CD4-positive, alpha-beta T cell (primary cell): ENCODE results near the gene PFKFB3. TPM values are rescaled to one million over a fixed set of nuclear protein-coding genes. Genes with fewer than 3 reads are reported as not detected.

Experiments
- ATAC-seq: fragments of 200-7000 bp; cut with Tn5 transposase; one replicate; pipeline ENCODE4 v1.10.0; 2022; ENCODE audit warnings: mild to moderate bottlenecking; ENCODE audit not compliant: poor library complexity
- CTCF ChIA-PET: fragments of 350-600 bp; sonication (Branson Sonifier 250); formaldehyde crosslinking; loops from one replicate; lab custom pipeline; 2021; ENCODE audit warnings: antibody characterized with exemption, inconsistent platforms; lab: Charles Lee
- POLR2A ChIA-PET: fragments of 350-600 bp; sonication (Branson Sonifier 250); formaldehyde crosslinking; loops from one replicate; lab custom pipeline; 2021; ENCODE audit warnings: antibody characterized with exemption, inconsistent platforms; lab: Charles Lee
- DNase-seq, 14 experiments: peaks; one replicate each; pipeline ENCODE4 v3.0.0-alpha.2; 2013 to 2020; ENCODE audit warnings: mixed read lengths in 2 of 14
- H3K27ac ChIP-seq, 2 donors: one replicate each; pipeline versions ENCODE4 v1.5.1 to v1.7.0; 2013; ENCODE audit warnings: low read length in 2 of 2, low read depth in 1 of 2, mild to moderate bottlenecking in 1 of 2
- H3K27me3 ChIP-seq, 2 experiments: 1 replicate in 1 of 2; 2 replicates in 1 of 2; pipeline versions ENCODE4 v1.6.1 to v1.7.0; 2013; ENCODE audit warnings: low read length in 2 of 2, control low read depth in 1 of 2, mild to moderate bottlenecking in 1 of 2, moderate library complexity in 1 of 2; ENCODE audit not compliant: insufficient read depth in 2 of 2, control insufficient read depth in 1 of 2
- H3K36me3 ChIP-seq: one replicate; pipeline ENCODE4 v1.6.1; 2013; ENCODE audit warnings: low read length, control low read depth; ENCODE audit not compliant: insufficient read depth
- H3K4me1 ChIP-seq: one replicate; pipeline ENCODE4 v1.6.1; 2013; ENCODE audit warnings: low read length, control low read depth; ENCODE audit not compliant: insufficient read depth
- H3K4me3 ChIP-seq: one replicate; pipeline ENCODE4 v1.5.1; 2013; ENCODE audit warnings: mild to moderate bottlenecking, low read length, moderate library complexity
- H3K9me3 ChIP-seq, 2 experiments: 1 replicate in 1 of 2; 2 replicates in 1 of 2; pipeline versions ENCODE4 v1.6.1 to v1.7.0; 2013; ENCODE audit warnings: low read length in 2 of 2, mild to moderate bottlenecking in 2 of 2, control low read depth in 1 of 2, moderate library complexity in 1 of 2; ENCODE audit not compliant: control insufficient read depth in 1 of 2, insufficient read depth in 1 of 2
- H3K27ac Mint-ChIP-seq: one replicate; pipeline ENCODE4 v1.8.0; 2020; ENCODE audit warnings: mixed read lengths
- H3K27me3 Mint-ChIP-seq: one replicate; pipeline ENCODE4 v1.8.0; 2021; ENCODE audit warnings: mixed read lengths
- H3K36me3 Mint-ChIP-seq: one replicate; pipeline ENCODE4 v1.8.0; 2021; ENCODE audit warnings: low read depth, mixed read lengths
- H3K4me1 Mint-ChIP-seq: one replicate; pipeline ENCODE4 v1.8.0; 2021; ENCODE audit warnings: low read depth, mixed read lengths
- H3K4me3 Mint-ChIP-seq: one replicate; pipeline ENCODE4 v1.8.0; 2020; ENCODE audit warnings: mild to moderate bottlenecking, mixed read lengths
- H3K9me3 Mint-ChIP-seq: one replicate; pipeline ENCODE4 v1.8.0; 2020; ENCODE audit warnings: mixed read lengths
- intact Hi-C, 2 experiments: fragments of 100-400 bp; cut with DNase I in 1 of 2; cut with micrococcal nuclease in 1 of 2; formaldehyde crosslinking; loops; one replicate each; pipeline versions ENCODE4 v1.15.1 to v1.9.0; 2023 to 2025; cut with DNase I, micrococcal nuclease
- total RNA-seq, 174 experiments: library from RNA in 2 of 174; stranded (reverse) in 2 of 174; gene quantifications; one replicate each; pipeline ENCODE4 v1.2.3 and lab custom pipeline; 2021 to 2026
- TF ChIP-seq, protein P1 (sequence below): fragments of 200-600 bp; IDR thresholded peaks from one replicate; pipeline ENCODE4 v1.8.0; 2022; ENCODE audit warnings: antibody characterized with exemption, mild to moderate bottlenecking

The PFKFB3 gene
- total RNA-seq, 2 experiments from 2014 or later: 142 to 145 TPM

DNA sequence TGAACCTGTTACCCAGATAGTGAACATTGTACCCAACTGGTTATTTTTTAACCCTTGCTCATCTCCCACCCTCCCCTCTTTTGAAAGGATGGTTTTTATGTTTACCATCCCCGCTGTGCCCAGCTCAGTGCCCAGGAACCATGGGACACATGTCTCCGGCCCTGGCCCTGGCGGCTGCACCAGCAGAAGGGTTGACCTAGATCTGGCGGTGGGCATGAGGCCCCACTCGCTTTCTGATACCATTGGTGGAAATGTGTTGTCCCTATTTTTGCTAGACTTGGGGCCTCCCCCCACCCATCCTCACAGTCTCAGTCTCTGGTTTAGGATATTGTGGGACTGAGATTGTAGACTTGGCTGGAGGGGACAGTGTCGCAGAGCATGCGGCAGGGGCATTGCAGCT, 11.9 kb downstream of the PFKFB3 start:
- no peaks in the 10 kb centered on the region for H3K4me1 Mint-ChIP-seq
- Histone ChIP-seq H3K4me3 (no peak overlapping the region), H3K4me1 (peaks cover 10% of the 10 kb centered on the region), H3K9me3 (no peaks in the 10 kb centered on the region), H3K27ac (no peak overlapping the region), H3K36me3 (peaks cover 69% of the 10 kb centered on the region), H3K27me3 (no peaks in the 10 kb centered on the region)
- intact Hi-C loops: no loop called here
- no peak overlapping the region for H3K27ac Mint-ChIP-seq
- peaks cover 60% of the 10 kb centered on the region for H3K36me3 Mint-ChIP-seq
- no peaks in the 10 kb centered on the region for H3K27me3 Mint-ChIP-seq
- ChIA-PET CTCF (interaction anchor here (1.5 kb wide), 1 partner anchor 12 kb away, joined by 3 read pairs; no protein-coding TSS in a partner anchor), POLR2A (interaction anchor here (0.9 kb wide), 1 partner anchor 70 kb away, joined by 3 read pairs; no protein-coding TSS in a partner anchor)
- ATAC-seq (no peak), DNase-seq (no peak)
- H3K9me3 Mint-ChIP-seq: no peaks in the 10 kb centered on the region
- H3K4me3 Mint-ChIP-seq: no peak overlapping the region
- TF ChIP-seq, protein P1, sequence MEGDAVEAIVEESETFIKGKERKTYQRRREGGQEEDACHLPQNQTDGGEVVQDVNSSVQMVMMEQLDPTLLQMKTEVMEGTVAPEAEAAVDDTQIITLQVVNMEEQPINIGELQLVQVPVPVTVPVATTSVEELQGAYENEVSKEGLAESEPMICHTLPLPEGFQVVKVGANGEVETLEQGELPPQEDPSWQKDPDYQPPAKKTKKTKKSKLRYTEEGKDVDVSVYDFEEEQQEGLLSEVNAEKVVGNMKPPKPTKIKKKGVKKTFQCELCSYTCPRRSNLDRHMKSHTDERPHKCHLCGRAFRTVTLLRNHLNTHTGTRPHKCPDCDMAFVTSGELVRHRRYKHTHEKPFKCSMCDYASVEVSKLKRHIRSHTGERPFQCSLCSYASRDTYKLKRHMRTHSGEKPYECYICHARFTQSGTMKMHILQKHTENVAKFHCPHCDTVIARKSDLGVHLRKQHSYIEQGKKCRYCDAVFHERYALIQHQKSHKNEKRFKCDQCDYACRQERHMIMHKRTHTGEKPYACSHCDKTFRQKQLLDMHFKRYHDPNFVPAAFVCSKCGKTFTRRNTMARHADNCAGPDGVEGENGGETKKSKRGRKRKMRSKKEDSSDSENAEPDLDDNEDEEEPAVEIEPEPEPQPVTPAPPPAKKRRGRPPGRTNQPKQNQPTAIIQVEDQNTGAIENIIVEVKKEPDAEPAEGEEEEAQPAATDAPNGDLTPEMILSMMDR: no peak

DNA sequence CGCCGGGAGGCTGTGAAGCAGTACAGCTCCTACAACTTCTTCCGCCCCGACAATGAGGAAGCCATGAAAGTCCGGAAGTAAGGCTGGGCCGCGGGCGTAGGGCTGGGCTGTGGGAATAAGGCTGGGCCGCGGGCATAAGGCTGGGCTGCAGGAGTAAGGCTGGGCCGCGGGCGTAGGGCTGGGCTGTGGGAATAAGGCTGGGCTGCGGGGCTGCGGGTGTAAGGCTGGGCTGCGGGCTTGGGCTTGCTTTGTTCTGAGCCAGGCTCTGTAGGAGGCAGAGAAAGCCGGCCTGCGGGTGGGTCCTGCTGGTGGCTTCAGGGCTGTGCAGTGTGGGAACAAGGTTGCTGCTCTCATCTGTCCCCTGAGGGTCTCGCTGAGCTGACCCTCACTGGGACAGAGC, 12.5 kb downstream of the PFKFB3 start:
- Mint-ChIP-seq H3K27me3 (no peaks in the 10 kb centered on the region), H3K36me3 (peaks cover 67% of the 10 kb centered on the region), H3K4me3 (no peak overlapping the region), H3K4me1 (no peaks in the 10 kb centered on the region), H3K9me3 (no peaks in the 10 kb centered on the region), H3K27ac (no peak overlapping the region)
- peaks cover 74% of the 10 kb centered on the region for H3K36me3 ChIP-seq
- TF ChIP-seq, protein P1: no peak
- DNase-seq (no peak), ATAC-seq (no peak)
- no peaks in the 10 kb centered on the region for H3K27me3 ChIP-seq
- no peak overlapping the region for H3K27ac ChIP-seq
- no peak overlapping the region for H3K4me3 ChIP-seq
- POLR2A ChIA-PET: interaction anchor here (0.9 kb wide), 1 partner anchor 71 kb away, joined by 3 read pairs; no protein-coding TSS in a partner anchor
- peaks cover 10% of the 10 kb centered on the region for H3K4me1 ChIP-seq
- intact Hi-C loops: no loop called here
- H3K9me3 ChIP-seq: no peaks in the 10 kb centered on the region
- CTCF ChIA-PET: interaction anchor here (1.5 kb wide), 1 partner anchor 13 kb away, joined by 3 read pairs; no protein-coding TSS in a partner anchor

- Mint-ChIP-seq H3K9me3 (no peaks in the 10 kb centered on the region), H3K27me3 (no peaks in the 10 kb centered on the region), H3K36me3 (peaks cover 73% of the 10 kb centered on the region), H3K4me1 (no peaks in the 10 kb centered on the region), H3K27ac (peak overlapping the region; percentile 53), H3K4me3 (no peak overlapping the region)
- Histone ChIP-seq H3K9me3 (no peaks in the 10 kb centered on the region), H3K36me3 (peaks cover 81% of the 10 kb centered on the region), H3K27ac (no peak overlapping the region), H3K27me3 (no peaks in the 10 kb centered on the region), H3K4me1 (peaks cover 10% of the 10 kb centered on the region), H3K4me3 (no peak overlapping the region)
- CTCF ChIA-PET: interaction anchor here (1.5 kb wide), 1 partner anchor 14 kb away, joined by 3 read pairs; no protein-coding TSS in a partner anchor
- ATAC-seq (no peak), DNase-seq (no peak)
- intact Hi-C loops: no loop called here
- POLR2A ChIA-PET: no interaction called here
- TF ChIP-seq, protein P1: no peak
Observed at GRCh38 chr10:6215683-6216484, 13.2 kb downstream of the PFKFB3 start.
